Activated CD4-positive, alpha-beta T cell treated with anti-CD3 and anti-CD28 coated beads, Interleukin-2, amount 50 U/mL, for 48 hours (primary cell): ENCODE measurements around the gene ATG7.
"Not testable (repeated sequence)": the region's sequence is repeated elsewhere in the genome, so short reads cannot be mapped to it uniquely, and the experiment has no call there.

ENCODE experiments used
- DNase-seq, 2 experiments: peaks; one replicate each; pipeline ENCODE4 v3.0.0-alpha.2; 2020

Gene ATG7

GRCh38 chr3:11251807-11252176, 20.4 kb upstream of the ATG7 start:
- no peak for DNase-seq

DNA sequence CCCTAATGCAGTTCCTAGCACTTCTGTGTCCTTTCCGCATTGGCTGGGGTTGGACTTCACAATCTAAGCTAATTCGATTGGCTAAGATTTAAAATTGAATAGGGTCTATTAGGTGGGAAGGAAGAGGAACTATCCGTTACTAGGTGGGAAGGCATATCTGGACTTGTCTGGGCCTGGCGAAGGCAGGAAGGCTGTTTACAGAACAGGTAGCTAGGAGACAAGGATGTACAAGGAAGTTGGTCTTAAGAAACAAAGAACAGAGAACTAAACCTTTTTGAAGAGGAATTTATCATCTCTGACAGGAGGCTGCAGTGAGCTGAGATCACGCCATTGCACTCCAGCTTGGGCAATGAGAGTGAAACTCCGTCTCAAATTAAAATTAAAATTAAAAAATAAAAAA, 17.3 kb upstream of the ATG7 start:
- no peak for DNase-seq

GRCh38 chr3:11255537-11255936, 16.7 kb upstream of the ATG7 start:
- not testable (repeated sequence) for DNase-seq

- DNase-seq = no peak
These were observed 13.2 kb upstream of the ATG7 start for GRCh38 chr3:11258958-11259357.

GRCh38 chr3:11260460-11260859, 11.7 kb upstream of the ATG7 start:
- no peak for DNase-seq

GRCh38 chr3:11269007-11269406, 3.2 kb upstream of the ATG7 start:
- no peak for DNase-seq

DNA sequence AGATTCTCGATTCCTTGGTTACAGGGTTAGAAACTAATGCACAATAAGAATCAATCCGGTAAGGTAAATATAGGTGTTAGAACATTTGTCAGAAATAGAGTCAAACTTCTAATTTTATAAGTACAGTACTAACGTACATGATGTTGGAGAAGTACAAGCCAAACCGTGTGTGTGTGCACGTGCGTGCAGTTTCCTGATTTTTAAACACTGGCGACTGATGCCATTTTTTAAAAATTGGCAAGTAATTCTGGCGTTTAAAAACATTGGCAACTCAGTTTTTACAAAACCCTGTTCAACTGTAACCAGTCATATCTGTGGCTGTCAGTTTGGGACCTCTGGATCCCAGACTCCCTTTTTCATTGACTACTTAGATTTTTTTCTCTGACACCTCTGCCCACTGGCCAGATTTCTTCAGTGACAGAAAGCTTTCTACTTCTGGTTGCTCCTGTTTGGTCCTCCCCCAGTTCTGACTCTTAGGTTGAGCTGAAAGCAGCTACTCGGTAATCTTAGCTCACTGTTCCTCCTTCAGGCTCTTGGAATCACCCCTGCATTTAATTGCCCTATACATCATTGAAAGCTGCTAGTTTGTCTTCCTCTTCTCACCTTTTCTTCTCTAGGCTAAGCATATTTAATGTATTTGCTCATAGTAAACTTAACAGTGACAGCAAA, 843 bp downstream of the ATG7 start:
- DNase-seq = no peak

DNA sequence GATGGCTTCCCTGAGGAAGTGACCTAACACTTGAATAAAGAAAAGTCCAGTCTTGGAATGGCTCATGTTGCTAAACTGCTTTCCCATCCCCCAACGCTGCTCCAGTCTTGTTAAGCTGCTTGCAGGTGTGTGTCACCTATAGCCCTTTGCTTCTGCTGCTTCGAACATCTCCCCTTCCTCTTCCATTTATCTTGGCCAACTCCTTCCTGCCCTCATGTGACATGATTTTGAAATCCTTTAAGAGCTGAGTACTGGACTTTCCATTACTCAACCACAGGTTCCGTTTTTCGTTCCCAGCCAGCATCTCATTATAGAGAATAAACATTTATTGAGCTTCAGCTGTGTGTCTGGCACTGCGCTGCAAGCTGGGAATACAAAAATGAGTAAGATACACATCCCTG, 1.7 kb downstream of the ATG7 start:
- no peak for DNase-seq

- no peak for DNase-seq
These were observed 2.5 kb downstream of the ATG7 start for GRCh38 chr3:11274566-11275142.

- DNase-seq = no peak
These were observed 3.7 kb downstream of the ATG7 start for GRCh38 chr3:11275926-11276325.

DNA sequence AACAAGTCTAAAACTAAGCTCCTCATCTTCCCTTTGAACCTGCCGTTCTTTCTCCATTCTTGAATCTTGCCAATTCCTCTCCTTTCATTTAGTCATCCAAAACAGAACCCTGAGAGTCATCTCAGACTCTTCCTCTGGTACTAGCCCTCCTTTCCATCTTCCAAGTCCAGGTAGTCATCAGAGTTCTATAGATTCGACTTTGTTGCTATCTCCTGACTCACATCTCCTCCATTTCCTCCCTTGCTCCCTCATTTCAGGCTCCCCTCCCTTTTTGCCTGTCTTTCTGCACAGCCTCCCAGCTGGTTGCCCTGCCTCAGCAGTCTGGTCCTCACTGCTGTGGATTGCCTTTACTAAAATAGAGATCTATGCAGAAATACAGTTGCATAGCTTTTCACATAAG, 4.7 kb downstream of the ATG7 start:
- DNase-seq = no peak

DNA sequence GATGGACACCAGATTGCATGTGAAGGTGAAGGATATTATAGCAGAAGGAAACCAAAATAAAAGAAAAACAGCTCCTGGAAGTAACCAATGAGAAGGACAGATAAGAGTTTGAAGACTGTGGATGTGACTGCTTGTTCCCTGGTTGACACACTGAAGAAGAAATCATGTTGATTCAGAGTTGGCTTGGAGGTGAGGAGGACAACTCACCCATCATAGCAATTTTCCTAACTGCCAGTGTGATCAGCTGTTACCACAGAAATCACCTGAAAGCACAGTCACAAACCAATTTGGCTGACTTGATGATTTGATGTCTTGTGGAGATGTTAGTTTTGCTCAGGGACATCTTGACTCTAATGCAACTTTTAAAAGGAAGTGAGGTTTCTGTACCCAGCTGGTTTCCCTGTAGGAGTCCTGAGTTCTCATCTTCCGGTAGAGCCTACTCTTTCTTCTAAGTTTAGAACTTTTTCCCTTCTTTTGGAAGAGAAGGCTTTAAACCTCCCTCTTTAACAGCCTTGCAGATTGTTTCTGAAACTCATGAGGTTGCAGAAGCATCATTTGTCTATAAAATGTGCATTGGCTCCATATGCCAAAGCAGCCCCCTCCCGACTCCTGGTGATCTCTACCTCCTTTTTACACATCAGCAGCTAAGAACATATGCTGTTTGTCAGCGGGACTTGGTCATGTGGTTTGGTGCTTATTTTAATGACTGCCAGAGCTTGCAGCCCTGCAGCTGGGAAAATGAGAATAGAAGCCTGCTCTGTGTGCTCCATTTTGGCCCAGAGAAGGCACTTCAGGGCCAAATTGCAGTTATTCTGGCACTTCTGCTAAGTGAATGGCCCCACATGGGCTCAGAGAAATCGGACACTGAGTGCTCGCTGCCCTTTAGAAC, 10.3 kb downstream of the ATG7 start:
- no peak for DNase-seq

DNA sequence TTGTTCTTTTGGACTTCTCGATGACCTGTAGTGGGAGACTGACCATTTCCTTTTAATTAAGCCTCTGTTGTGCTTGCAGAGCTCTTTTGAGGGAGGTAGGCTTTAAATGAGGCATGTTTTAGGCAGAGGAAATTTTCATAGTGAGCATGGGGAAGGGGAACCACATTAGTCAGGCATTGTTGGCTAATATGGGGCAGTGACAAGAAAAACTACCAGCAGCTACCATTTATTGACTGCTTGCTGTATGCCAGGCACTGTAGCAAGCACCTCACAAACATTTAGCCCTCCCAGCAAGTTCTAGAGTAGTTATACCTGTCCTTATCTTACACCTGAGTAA, 10.9 kb downstream of the ATG7 start:
- no peak for DNase-seq

DNA sequence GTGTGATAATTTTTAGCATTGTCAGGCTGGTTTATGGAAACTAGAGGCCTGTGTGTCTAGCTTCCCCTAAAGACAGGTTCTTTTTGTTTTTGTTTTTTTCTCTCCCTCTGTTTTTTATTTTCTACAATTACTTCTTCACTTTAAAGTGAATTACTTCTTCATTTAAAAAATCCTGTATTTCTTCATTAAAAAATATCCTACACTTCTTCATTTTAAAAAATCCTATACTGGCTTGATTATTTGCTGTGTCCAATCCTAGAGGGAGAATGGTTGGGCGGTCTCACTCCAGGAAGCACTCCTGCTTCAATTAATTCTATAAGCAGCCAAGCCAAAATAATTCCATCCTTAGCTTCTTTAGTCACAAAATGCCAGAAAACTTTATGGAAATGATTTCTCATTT, 11.8 kb downstream of the ATG7 start:
- no peak for DNase-seq

DNA sequence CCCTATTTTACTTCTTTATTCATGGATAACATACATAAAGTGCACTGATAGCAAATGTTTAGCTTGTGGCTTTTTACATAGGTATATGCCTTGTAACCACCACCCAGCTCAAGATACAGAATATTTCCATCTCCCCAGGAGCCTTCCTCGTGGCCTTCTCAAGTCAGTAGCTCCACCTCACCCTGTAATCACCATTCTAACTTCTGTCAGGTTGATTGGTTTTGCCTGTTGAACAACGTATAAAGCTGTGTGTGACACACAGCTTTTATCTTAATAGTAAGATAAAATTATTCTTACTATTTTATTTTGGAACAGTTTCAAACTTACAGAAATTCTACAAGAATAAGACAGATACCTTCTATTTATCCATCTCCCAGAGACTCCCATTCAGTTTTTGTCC, 13.3 kb downstream of the ATG7 start:
- no peak for DNase-seq

- no peak for DNase-seq
These were observed 15.2 kb downstream of the ATG7 start for GRCh38 chr3:11287404-11287803.

DNA sequence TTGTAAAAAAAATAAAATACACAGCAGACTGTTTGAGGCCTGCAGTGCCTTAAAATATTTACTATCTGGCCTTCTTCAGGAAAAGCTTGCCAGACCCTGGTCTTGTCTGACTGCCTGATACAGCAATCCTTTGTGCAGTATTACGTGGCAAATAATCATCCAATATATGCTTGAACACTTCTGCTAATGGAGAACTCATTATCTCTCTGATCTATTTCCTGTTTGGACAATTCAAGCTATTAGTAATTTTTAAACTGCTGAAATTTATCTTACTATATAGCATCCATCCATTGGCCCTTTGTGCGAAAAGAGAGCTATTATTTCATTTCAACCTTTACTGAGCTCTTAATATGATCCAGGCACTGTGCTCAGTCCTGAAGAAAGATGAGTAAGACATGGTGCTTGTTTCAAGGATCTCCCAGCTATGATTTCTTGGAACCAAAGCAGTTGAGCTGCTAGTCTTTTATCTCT, 15.9 kb downstream of the ATG7 start:
- DNase-seq = no peak

DNA sequence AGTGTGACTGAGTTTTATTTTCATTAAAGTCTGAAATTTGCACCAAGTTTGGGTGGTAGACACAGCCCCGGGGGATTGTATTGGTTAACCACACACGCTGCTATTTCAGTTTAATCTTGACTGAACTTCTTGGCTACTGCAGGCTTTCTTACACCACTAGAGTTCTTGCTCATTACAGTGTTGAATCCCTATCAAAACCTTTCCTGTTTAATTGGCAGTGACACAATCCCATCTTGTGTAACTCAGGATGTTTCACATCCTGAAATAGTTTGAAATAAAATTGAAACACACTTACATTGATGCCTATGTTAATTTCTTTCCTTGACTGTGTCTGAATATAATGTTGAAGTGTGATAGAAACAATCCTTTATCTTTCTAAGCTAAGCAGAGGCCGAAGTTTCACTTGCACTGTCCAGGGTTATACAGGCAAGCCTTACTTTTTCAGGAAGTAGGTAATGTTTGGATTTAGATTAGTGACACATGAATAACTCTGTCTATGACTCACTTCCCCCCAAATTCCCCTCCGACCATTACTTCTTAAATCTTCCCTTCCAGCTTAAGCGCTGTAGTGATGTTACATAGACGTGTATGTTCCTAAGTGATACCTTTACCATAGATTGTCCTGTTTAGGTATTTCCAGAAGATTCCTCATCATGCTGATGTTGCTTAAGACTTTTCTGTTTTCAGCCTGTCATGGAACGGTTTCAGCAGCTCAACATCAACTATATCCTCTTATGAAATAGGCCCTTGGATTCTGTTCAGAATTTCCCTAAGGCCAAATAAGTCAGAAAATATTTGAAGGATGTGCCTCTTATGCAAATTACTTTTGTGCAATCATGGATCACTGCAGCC, 16.8 kb downstream of the ATG7 start:
- no peak for DNase-seq

DNA sequence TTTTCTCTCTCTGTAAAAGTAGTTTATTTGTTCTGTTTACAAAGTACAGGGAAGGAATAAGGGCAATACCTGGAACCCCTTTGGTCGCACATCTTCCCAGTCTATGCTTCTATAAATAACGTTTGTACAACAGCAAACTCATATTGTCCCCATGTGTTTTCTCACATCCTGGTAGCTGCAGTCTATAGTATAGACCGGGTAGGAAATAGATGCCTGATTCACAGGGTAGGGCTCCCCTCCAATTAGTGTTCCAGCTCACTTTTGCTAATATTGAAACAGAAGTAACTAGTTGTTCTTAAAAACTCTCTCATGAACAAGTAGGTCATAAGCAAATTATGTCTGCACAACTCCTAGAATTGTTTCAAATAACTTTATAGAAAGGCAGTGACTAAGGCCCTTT, 17.7 kb downstream of the ATG7 start:
- no peak for DNase-seq

DNA sequence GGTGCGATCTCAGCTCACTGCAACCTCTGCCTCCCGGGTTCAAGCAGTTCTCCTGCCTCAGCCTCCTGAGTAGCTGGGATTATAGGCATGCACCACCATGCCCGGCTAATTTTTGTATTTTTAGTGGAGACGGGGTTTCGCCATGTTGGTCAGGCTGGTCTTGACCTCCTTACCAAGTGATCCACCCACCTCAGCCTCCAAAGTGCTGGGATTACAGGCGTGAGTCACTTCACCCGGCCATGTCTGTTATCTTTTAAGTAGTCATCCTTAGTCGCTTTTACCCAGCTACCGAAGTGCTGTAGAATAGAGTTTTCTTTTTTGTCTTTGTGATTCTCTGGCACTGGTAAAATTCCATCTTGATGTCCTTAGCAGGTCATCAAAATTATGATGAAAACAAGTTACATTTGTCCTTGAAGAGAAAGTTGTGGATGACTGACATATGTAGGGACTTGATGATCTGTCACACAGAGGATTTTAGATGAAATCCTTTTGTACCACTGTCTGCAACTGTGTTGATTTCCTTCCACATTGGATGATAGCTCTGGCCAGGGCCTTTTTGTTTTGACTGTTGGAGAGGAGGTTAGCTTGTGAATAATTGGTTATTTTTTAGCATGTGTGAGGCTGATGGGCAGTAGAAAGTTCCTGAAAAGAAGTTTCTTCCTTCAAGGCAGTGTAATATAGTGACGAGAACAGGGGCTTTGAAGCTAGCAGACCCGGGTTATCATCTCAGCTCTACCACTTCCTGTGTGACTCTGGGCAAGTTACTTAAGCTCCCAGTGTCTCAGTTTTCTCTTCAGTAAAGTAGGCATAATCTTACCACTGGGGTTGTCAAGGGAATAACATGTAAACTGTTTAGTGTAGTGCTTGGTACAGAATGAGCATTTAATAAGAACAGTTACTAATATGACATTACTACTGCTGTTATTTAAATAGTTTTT, 18.8 kb downstream of the ATG7 start:
- no peak for DNase-seq

DNA sequence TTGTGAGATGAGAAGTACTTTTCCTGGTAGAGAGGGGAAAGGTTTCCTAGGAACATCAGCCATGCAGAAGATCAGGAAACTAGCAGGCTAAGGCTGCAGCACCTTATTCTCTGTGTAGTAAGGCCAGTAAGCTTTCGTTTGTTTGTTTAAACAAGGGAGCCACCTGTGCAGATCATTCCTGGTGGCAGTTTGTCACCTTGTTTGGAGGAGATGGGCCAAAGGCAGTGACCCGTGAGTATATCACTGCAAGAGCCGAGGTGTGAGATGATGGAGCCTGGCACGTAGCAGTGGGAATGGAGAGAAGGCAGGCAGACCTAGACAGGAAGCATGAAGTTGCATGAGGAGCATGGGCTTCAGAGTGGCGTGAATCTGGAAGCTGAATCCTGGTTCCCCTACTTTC, 19.6 kb downstream of the ATG7 start:
- DNase-seq = no peak

- no peak for DNase-seq
These were observed 24.9 kb downstream of the ATG7 start for GRCh38 chr3:11297126-11297525.
